Vagina (tissue), 2 donors: Measurements from ENCODE around the gene SLC2A4RG.

ENCODE experiments used
- CTCF ChIP-seq, 3 experiments: fragments of 450-650 bp in 2 of 3; fragments of 200-600 bp in 1 of 3; sonication (generic) in 1 of 3; IDR thresholded peaks; one replicate each; pipeline ENCODE4 v1.5.1; 2017 to 2019; ENCODE audit warnings: antibody characterized with exemption in 3 of 3, mild to moderate bottlenecking in 2 of 3, moderate library complexity in 2 of 3
- POLR2AphosphoS5 ChIP-seq, 2 donors: sonication (generic); formaldehyde crosslinking; IDR thresholded peaks; one replicate each; pipeline ENCODE4 v1.9.0; 2017; ENCODE audit warnings: antibody characterized with exemption in 2 of 2, mild to moderate bottlenecking in 2 of 2, low read depth in 1 of 2; ENCODE audit not compliant: insufficient read depth in 1 of 2

DNA sequence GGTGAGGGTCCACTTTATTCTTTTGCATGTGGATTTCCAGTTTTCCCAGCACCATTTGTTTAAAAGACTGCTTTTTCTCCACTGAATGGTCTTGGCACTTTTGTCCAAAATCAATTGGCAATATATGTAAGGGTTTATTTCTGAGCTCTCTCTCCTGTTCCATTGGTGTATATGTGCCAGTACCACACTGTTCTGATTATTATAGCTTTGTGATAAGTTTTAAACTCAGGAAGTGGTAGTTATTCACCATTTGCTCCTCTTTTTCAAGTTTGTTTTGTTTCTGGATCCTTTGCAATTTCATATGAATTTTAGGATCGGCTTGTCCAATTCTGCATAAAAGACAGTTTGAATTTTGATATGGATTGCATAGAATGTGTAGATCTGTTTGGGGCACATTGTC lies 27.4 kb upstream of the SLC2A4RG start:
- TF ChIP-seq POLR2AphosphoS5 (IDR thresholded peaks at IDR 0.05; ENCODE audit: insufficient read depth in 1 of 2, low read depth in 1 of 2) (no peak), CTCF (IDR thresholded peaks at IDR 0.05) (no peak)
